ENCODE results near the gene RPLP2. TPM values are rescaled to one million over a fixed set of nuclear protein-coding genes. Genes with fewer than 3 reads are reported as not detected.

The RPLP2 gene
- total and polyA plus RNA-seq, 2 experiments from 2014 or later, result 401 to 468 TPM

DNA sequence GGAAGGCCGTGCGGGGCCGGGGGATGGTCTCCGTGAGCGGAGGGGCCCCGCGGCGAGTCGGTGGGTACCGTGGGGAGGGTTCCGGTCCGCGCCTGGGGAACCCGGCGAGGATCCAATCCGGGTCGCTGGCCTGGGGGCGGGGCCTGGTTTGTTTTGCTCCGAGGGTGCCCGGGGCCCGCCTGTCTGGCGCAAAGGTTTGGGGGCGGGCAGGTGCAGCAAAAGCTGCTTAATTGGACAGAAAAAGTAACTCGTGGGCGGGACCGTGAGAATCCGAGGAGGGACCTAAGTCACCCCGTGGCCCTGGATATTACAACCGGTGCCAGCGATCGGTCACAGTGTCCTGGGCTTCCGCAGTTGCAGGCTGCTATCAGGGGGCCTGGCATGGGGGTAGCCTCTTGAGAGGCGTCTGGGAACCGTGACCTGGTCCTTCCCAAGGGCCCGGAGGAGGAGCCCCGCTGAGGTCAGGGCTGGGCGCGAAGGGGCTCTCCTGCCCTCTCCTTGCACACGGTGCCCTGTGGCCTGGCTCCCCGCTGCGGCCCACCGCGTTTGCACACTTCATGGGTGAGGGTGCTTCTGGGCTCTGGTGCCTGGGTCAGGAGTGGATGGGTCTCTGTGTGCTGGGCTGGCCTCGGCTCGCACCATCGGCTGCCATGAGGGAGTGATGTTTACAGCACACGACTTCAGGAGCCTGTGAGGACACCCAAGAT is 10.3 kb downstream of the RPLP2 start:
- Histone ChIP-seq H3K4me2 (peak overlapping the region; percentile 91), H3K9me2 (replicated peaks; ENCODE audit: insufficient read depth) (no peaks in the 10 kb centered on the region), H3K4me1 (ENCODE audit: insufficient read depth) (peaks cover 16% of the 10 kb centered on the region), H3K79me2 (peaks cover 19% of the 10 kb centered on the region), H2AFZ (peak overlapping the region; percentile 58), H3K36me3 (replicated peaks; ENCODE audit: insufficient read depth, low read depth) (no peaks in the 10 kb centered on the region), H3K9me3 (ENCODE audit: low read depth) (no peaks in the 10 kb centered on the region), H4K20me1 (ENCODE audit: insufficient read depth, poor library complexity, severe bottlenecking) (peaks cover 16% of the 10 kb centered on the region), H3K27ac (peak overlapping the region; percentile 88), H3K4me3 (peak overlapping the region; percentile 89), H3K27me3 (no peaks in the 10 kb centered on the region)
- DNase-seq (ENCODE audit: low spot score), result peak; percentile 93
- TF ChIP-seq EZH2 (IDR thresholded peaks at IDR 0.05; ENCODE audit: borderline replicate concordance), result no peak
- TF ChIP-seq, protein P1, sequence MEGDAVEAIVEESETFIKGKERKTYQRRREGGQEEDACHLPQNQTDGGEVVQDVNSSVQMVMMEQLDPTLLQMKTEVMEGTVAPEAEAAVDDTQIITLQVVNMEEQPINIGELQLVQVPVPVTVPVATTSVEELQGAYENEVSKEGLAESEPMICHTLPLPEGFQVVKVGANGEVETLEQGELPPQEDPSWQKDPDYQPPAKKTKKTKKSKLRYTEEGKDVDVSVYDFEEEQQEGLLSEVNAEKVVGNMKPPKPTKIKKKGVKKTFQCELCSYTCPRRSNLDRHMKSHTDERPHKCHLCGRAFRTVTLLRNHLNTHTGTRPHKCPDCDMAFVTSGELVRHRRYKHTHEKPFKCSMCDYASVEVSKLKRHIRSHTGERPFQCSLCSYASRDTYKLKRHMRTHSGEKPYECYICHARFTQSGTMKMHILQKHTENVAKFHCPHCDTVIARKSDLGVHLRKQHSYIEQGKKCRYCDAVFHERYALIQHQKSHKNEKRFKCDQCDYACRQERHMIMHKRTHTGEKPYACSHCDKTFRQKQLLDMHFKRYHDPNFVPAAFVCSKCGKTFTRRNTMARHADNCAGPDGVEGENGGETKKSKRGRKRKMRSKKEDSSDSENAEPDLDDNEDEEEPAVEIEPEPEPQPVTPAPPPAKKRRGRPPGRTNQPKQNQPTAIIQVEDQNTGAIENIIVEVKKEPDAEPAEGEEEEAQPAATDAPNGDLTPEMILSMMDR (IDR thresholded peaks at IDR 0.05; ENCODE audit: poor library complexity), result no peak
- TF ChIP-seq EZH2phosphoT487 (IDR thresholded peaks at IDR 0.05; ENCODE audit: low read depth, severe bottlenecking, unreplicated experiment), result no peak
- 11% methylated on average over 29 of the region's 47 CpGs for WGBS (ENCODE audit: low lambda C conversion rate, missing lambda C conversion rate)

DNA sequence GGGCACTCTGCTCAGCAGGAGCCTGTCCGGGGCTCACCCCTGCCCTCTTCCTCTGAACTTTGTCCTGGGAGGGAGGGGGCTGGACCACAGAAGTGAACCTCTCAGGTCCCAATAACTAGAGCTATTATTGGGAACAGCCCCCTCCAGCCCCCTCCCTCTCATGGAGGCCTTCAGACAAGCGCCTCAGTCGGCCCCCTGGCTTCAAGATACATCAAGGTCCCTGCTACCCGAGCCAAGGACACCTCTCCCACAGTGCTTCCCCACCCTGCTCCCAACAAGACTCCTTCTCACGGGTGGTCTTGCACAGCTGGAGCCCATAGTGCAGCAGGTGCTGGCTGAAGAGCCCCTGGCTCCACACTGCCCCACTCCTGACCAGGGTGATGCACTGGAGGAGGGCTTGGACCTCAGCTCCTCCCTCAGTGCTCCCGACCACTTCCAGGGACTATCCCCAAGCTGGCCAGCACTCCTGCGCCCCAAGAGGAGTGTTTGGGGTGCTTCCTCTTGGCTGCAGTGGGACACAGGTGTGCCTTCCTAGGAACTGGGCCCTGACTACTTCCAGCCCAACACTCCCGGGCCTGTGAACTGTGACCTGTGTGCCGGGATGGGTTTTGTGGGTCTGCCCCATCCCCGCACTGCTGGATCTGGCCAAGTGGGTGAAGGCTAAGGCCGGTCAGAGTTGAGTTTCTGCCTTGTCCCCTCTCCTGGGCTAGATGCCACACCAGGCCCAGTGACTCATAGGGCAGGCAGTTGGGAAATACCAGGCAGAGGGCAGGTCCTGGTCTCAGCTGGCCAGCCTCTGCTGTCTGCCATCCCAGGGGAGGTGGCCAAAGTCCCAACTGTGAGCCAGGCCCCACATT is 11.1 kb downstream of the RPLP2 start:
- Histone ChIP-seq H3K9me3 (ENCODE audit: low read depth) (no peaks in the 10 kb centered on the region), H3K4me3 (peak overlapping the region; percentile 89), H4K20me1 (ENCODE audit: insufficient read depth, poor library complexity, severe bottlenecking) (peaks cover 16% of the 10 kb centered on the region), H3K4me1 (ENCODE audit: insufficient read depth) (peaks cover 16% of the 10 kb centered on the region), H3K4me2 (peak overlapping the region; percentile 91), H2AFZ (no peak overlapping the region), H3K27me3 (peaks cover under 1% of the 10 kb centered on the region), H3K9me2 (replicated peaks; ENCODE audit: insufficient read depth) (no peaks in the 10 kb centered on the region), H3K36me3 (replicated peaks; ENCODE audit: insufficient read depth, low read depth) (no peaks in the 10 kb centered on the region), H3K27ac (no peak overlapping the region), H3K79me2 (peaks cover 19% of the 10 kb centered on the region)
- 81% methylated on average over 11 of the region's 11 CpGs for WGBS (ENCODE audit: low lambda C conversion rate, missing lambda C conversion rate)
- DNase-seq (ENCODE audit: low spot score), result peak; percentile 62
- no peak for TF ChIP-seq EZH2phosphoT487 (IDR thresholded peaks at IDR 0.05; ENCODE audit: low read depth, severe bottlenecking, unreplicated experiment)
- TF ChIP-seq EZH2 (IDR thresholded peaks at IDR 0.05; ENCODE audit: borderline replicate concordance), result no peak
- TF ChIP-seq, protein P1 (IDR thresholded peaks at IDR 0.05; ENCODE audit: poor library complexity), result no peak

DNA sequence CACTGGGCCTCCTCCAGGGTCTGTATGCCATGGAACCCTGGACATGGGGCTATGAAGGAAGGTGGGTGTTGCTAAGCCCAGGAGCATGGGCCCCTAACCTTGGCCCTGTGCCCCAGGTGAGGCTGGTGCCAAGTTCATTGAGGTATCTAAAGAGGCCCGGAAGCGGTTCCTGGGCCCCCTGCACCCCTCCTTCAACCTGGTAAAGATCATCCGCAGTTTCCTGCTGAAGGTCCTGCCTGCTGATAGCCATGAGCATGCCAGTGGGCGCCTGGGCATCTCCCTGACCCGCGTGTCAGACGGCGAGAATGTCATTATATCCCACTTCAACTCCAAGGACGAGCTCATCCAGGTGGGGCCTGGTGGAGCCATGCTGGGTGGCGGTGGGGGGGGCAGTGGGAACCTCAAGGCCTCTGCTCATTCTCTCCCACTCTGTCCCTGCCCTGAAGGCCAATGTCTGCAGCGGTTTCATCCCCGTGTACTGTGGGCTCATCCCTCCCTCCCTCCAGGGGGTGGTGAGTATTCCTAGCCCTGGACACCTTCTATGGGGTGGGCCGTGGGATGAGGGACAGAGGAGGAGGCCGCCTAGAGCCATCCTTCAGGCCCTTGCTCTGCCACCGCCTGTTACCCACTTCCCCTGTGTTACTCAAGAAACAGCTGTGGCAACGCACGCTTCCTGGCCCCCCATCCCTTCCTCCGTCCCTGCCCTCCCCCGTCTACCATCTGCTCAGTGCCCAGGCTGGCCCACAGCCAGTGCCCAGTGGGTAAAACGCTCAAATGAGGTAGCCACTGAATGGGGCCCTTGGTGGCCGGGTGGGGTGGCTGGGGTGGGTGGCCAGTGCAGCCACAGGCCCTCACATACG is 12.0 kb downstream of the RPLP2 start:
- no peak overlapping the region for H3K27ac ChIP-seq
- no peaks in the 10 kb centered on the region for H3K36me3 ChIP-seq (replicated peaks; ENCODE audit: insufficient read depth, low read depth)
- peaks cover 19% of the 10 kb centered on the region for H3K79me2 ChIP-seq
- DNase-seq (ENCODE audit: low spot score), result no peak
- peaks cover 9% of the 10 kb centered on the region for H3K27me3 ChIP-seq
- 96% methylated on average over 19 of the region's 22 CpGs for WGBS (ENCODE audit: low lambda C conversion rate, missing lambda C conversion rate)
- no peaks in the 10 kb centered on the region for H3K9me2 ChIP-seq (replicated peaks; ENCODE audit: insufficient read depth)
- peaks cover 16% of the 10 kb centered on the region for H4K20me1 ChIP-seq (ENCODE audit: insufficient read depth, poor library complexity, severe bottlenecking)
- no peaks in the 10 kb centered on the region for H3K9me3 ChIP-seq (ENCODE audit: low read depth)
- no peak overlapping the region for H2AFZ ChIP-seq
- H3K4me2 ChIP-seq, result peak overlapping the region; percentile 91
- no peak overlapping the region for H3K4me3 ChIP-seq
- H3K4me1 ChIP-seq (ENCODE audit: insufficient read depth), result peaks cover 24% of the 10 kb centered on the region
- no peak for TF ChIP-seq EZH2 (IDR thresholded peaks at IDR 0.05; ENCODE audit: borderline replicate concordance)
- TF ChIP-seq, protein P1 (IDR thresholded peaks at IDR 0.05; ENCODE audit: poor library complexity), result no peak
- TF ChIP-seq EZH2phosphoT487 (IDR thresholded peaks at IDR 0.05; ENCODE audit: low read depth, severe bottlenecking, unreplicated experiment), result no peak
